K562 (cell line): ENCODE results near the gene C1orf167. TPM values are rescaled to one million over a fixed set of nuclear protein-coding genes. Genes with fewer than 3 reads are reported as not detected.

Experiments used
- ATAC-seq: fragments of 200-7000 bp; cut with Tn5 transposase; 3 replicates; pipeline ENCODE4 v1.9.1; 2020; ENCODE audit warnings: moderate library complexity
- BruUV-seq: library from RNA; stranded (reverse); fragments of 400-500 nt; replicated peaks from 2 replicates; lab custom pipeline; 2021; lab: Mats Ljungman, UMichigan
- CTCF ChIA-PET: fragments of 300-600 bp; formaldehyde crosslinking; extraction: SDS; loops from one replicate; lab custom pipeline; 2021; ENCODE audit warnings: low intra/inter-chr PET ratio; lab: Yijun Ruan, JAX
- POLR2A ChIA-PET: fragments of 300-600, 350-650 bp; sonication (Branson Sonifier 250); formaldehyde crosslinking; extraction: SDS; loops from one replicate; lab custom pipeline; 2021; ENCODE audit warnings: antibody characterized with exemption, inconsistent platforms; lab: Yijun Ruan, JAX
- DNase-seq, 4 experiments: peaks; one replicate each; pipeline versions ENCODE4 v3.0.0 to v3.0.0-alpha.2; 2011 to 2018; ENCODE audit warnings: low spot score in 3 of 4, mixed read lengths in 3 of 4; ENCODE audit errors: extremely low read depth in 1 of 4
- FAIRE-seq: peaks from 2 replicates; lab custom pipeline; 2011; peaks lifted over from hg19 to GRCh38; lab: Jason Lieb, UNC
- H2AFZ ChIP-seq: 2 replicates; pipeline ENCODE4 v1.6.0; 2011; ENCODE audit warnings: low read depth, low read length, control low read depth, inconsistent platforms
- H3K27ac ChIP-seq: fragments of 200-600 bp; 3 replicates; pipeline ENCODE4 v1.8.0; 2011; ENCODE audit warnings: low read depth, mild to moderate bottlenecking, control low read depth, inconsistent platforms, low read length, moderate library complexity, mixed read lengths; ENCODE audit errors: extremely low read depth
- H3K27me3 ChIP-seq, 2 experiments: fragments of 300-600 bp in 1 of 2; 2 replicates in 1 of 2; 3 replicates in 1 of 2; pipeline versions ENCODE4 v1.6.0 to v1.8.0; 2011; ENCODE audit warnings: inconsistent platforms in 2 of 2, low read length in 2 of 2, mild to moderate bottlenecking in 1 of 2, mixed read lengths in 1 of 2, moderate library complexity in 1 of 2; ENCODE audit not compliant: control insufficient read depth in 2 of 2, insufficient read depth in 2 of 2
- H3K36me3 ChIP-seq: fragments of 300-600 bp; 3 replicates; pipeline ENCODE4 v1.8.0; 2011; ENCODE audit warnings: mild to moderate bottlenecking, low read length, inconsistent platforms; ENCODE audit not compliant: control insufficient read depth, insufficient read depth
- H3K4me1 ChIP-seq, 2 experiments: fragments of 200-600 bp in 1 of 2; replicated peaks in 1 of 2; 2 replicates in 1 of 2; 3 replicates in 1 of 2; pipeline versions ENCODE4 v1.5.1 to v1.8.0; 2011; ENCODE audit warnings: inconsistent platforms in 2 of 2, low read length in 2 of 2, mild to moderate bottlenecking in 1 of 2, mixed read lengths in 1 of 2, moderate library complexity in 1 of 2; ENCODE audit not compliant: control insufficient read depth in 2 of 2, insufficient read depth in 2 of 2
- H3K4me2 ChIP-seq: 2 replicates; pipeline ENCODE4 v1.6.1; 2011; ENCODE audit warnings: low read length, control low read depth, inconsistent platforms, mixed read lengths; ENCODE audit not compliant: insufficient read depth
- H3K4me3 ChIP-seq: fragments of 200-600 bp; sonication (generic), shearing (Covaris generic); 2 replicates; pipeline ENCODE4 v1.5.1; 2016; ENCODE audit warnings: control low read depth, inconsistent platforms
- H3K79me2 ChIP-seq: fragments of 200-600 bp; 3 replicates; pipeline ENCODE4 v1.8.0; 2011; ENCODE audit warnings: low read length, inconsistent platforms; ENCODE audit not compliant: control insufficient read depth, insufficient read depth
- H3K9ac ChIP-seq, 2 experiments: 2 replicates each; pipeline versions ENCODE4 v1.6.0 to v1.6.1; 2011; ENCODE audit warnings: low read depth in 2 of 2, low read length in 2 of 2, control low read depth in 1 of 2, inconsistent platforms in 1 of 2, mild to moderate bottlenecking in 1 of 2, mixed read lengths in 1 of 2; ENCODE audit not compliant: insufficient read depth in 1 of 2
- H3K9me1 ChIP-seq: one replicate; pipeline ENCODE4 v1.6.0; 2011; ENCODE audit warnings: inconsistent platforms, mild to moderate bottlenecking, low read length, moderate library complexity; ENCODE audit not compliant: control insufficient read depth, insufficient read depth
- H3K9me3 ChIP-seq: replicated peaks from 2 replicates; pipeline ENCODE4 v1.5.1; 2011; ENCODE audit warnings: low read depth, low read length, inconsistent platforms; ENCODE audit not compliant: control insufficient read depth, insufficient read depth
- H4K20me1 ChIP-seq: replicated peaks from 2 replicates; pipeline ENCODE4 v1.6.1; 2011; ENCODE audit warnings: low read length, inconsistent platforms, mixed read lengths; ENCODE audit not compliant: control insufficient read depth, insufficient read depth
- ARID2 ChIP-seq: fragments of 450-650 bp; IDR thresholded peaks from 2 replicates; pipeline ENCODE4 v1.6.1; 2017; ENCODE audit warnings: antibody characterized with exemption, mild to moderate bottlenecking
- DACH1 ChIP-seq: fragments of 450-650 bp; IDR thresholded peaks from 2 replicates; pipeline ENCODE4 v1.6.1; 2018; ENCODE audit not compliant: partially characterized antibody
- FOXK2 ChIP-seq, 2 experiments: fragments of 450-650 bp; IDR thresholded peaks in 1 of 2; conservative IDR thresholded peaks in 1 of 2; 2 replicates each; pipeline ENCODE4 v1.6.1; 2016; ENCODE audit warnings: low read depth in 2 of 2, mild to moderate bottlenecking in 1 of 2
- GABPB2 ChIP-seq: fragments of 250-450 bp; sonication (Bioruptor Pico); conservative IDR thresholded peaks from 2 replicates; pipeline ENCODE4 v1.5.1; 2021; ENCODE audit warnings: mild to moderate bottlenecking
- HDAC3 ChIP-seq: fragments of 450-650 bp; IDR thresholded peaks from 2 replicates; pipeline ENCODE4 v1.6.1; 2018; ENCODE audit warnings: borderline replicate concordance, mild to moderate bottlenecking, moderate library complexity; ENCODE audit not compliant: partially characterized antibody
- MTA2 ChIP-seq: fragments of 450-650 bp; IDR thresholded peaks from 2 replicates; pipeline ENCODE4 v1.6.1; 2016; ENCODE audit warnings: low read depth
- MTA3 ChIP-seq: fragments of 450-650 bp; formaldehyde crosslinking; IDR thresholded peaks from 2 replicates; pipeline ENCODE4 v1.6.1; 2017; ENCODE audit warnings: mild to moderate bottlenecking, borderline replicate concordance
- NEUROD1 ChIP-seq: fragments of 150-350 bp; IDR thresholded peaks from 2 replicates; pipeline ENCODE4 v1.6.1; 2014; ENCODE audit warnings: borderline replicate concordance, low read length, low read depth; ENCODE audit not compliant: partially characterized antibody
- NFRKB ChIP-seq: fragments of 450-650 bp; IDR thresholded peaks from 2 replicates; pipeline ENCODE4 v1.6.1; 2016; ENCODE audit warnings: low read depth
- NR2F6 ChIP-seq: fragments of 450-650 bp; formaldehyde crosslinking; IDR thresholded peaks from 2 replicates; pipeline ENCODE4 v1.4.0; 2020; ENCODE audit warnings: mild to moderate bottlenecking
- PURB ChIP-seq: sonication (generic); formaldehyde crosslinking; IDR thresholded peaks from 2 replicates; pipeline ENCODE4 v1.9.0; 2021; ENCODE audit warnings: low read depth, mild to moderate bottlenecking, missing genetic modification reagents
- RFX7 ChIP-seq: fragments of 250-450 bp; sonication (Bioruptor Pico); IDR thresholded peaks from 2 replicates; pipeline ENCODE4 v1.5.1; 2021; ENCODE audit warnings: mild to moderate bottlenecking
- RNF2 ChIP-seq: sonication (generic); IDR thresholded peaks from 2 replicates; pipeline ENCODE4 v1.6.1; 2016
- SUPT5H ChIP-seq: fragments of 450-650 bp; IDR thresholded peaks from 2 replicates; pipeline ENCODE4 v1.6.1; 2016
- ZNF143 ChIP-seq: sonication (generic); formaldehyde crosslinking; IDR thresholded peaks from 2 replicates; pipeline ENCODE4 v1.9.0; 2022; ENCODE audit warnings: mild to moderate bottlenecking, missing genetic modification reagents
- ZNF395 ChIP-seq: fragments of 200-800 bp; sonication (Bioruptor generic); IDR thresholded peaks from 2 replicates; pipeline ENCODE4 v1.6.1; 2017; ENCODE audit warnings: missing genetic modification characterization, missing compliant biosample characterization
- ZNF551 ChIP-seq: fragments of 250-450 bp; sonication (Bioruptor Pico); IDR thresholded peaks from 2 replicates; pipeline ENCODE4 v1.5.0; 2021; ENCODE audit warnings: mild to moderate bottlenecking, moderate library complexity
- ZNF584 ChIP-seq: fragments of 200-800 bp; sonication (Bioruptor generic); IDR thresholded peaks from 2 replicates; pipeline ENCODE4 v1.6.1; 2016; ENCODE audit warnings: low read depth, mild to moderate bottlenecking, missing genetic modification characterization, missing compliant biosample characterization
- ZNF644 ChIP-seq: fragments of 200-800 bp; sonication (Bioruptor generic); IDR thresholded peaks from 2 replicates; pipeline ENCODE4 v1.6.1; 2016; ENCODE audit warnings: low read depth, missing genetic modification characterization, missing compliant biosample characterization
- WGBS: fragments of 100-300 bp; shearing (Covaris generic); methylation state at CpG from one replicate; pipeline ENCODE4 v1.1.6; 2016; ENCODE audit warnings: low coverage, mixed read lengths; ENCODE audit not compliant: insufficient coverage; ENCODE audit errors: missing lambda C conversion rate; 5-methylcytosine and 5-hydroxymethylcytosine counted together
- in situ Hi-C: fragments of 300-500 bp; cut with MboI; formaldehyde crosslinking; loops from 4 replicates; pipeline ENCODE4 v1.15.0; 2018; ENCODE audit warnings: inconsistent platforms, mixed read lengths
- intact Hi-C: fragments of 100-400 bp; cut with micrococcal nuclease; formaldehyde crosslinking; loops from 2 replicates; pipeline ENCODE4 v1.14.2; 2022
- polyA plus RNA-seq, 8 experiments: library from polyadenylated mRNA; depleted of rRNA in 4 of 8; stranded (reverse) in 5 of 8; unstranded in 3 of 8; fragments of >200 nt; fragmentation: Nextera tagmentation in 2 of 8; fragmentation: Illumina TruSeq in 1 of 8; extraction: Ambion mirVana in 2 of 8; extraction: Trizol in 1 of 8; gene quantifications; 2 replicates each; pipeline versions ENCODE4 v1.2.1 to v1.2.3, GENCODE V29; 2011 to 2014; ENCODE audit warnings: inconsistent platforms in 1 of 8, missing spikeins in 1 of 8
- total RNA-seq, 7 experiments: library from RNA; depleted of rRNA in 6 of 7; stranded (reverse); fragments of >200 nt in 6 of 7; fragmentation: Illumina TruSeq in 2 of 7; extraction: Trizol in 2 of 7; gene quantifications; 2 replicates each; pipeline versions ENCODE4 v1.2.1 to v1.2.3, GENCODE V29; 2011 to 2021; ENCODE audit warnings: low replicate concordance in 1 of 7

The C1orf167 gene
- total and polyA plus RNA-seq, 9 of the 15 experiments (the other 6 are each of a cell fraction or from before 2014, with no cell fraction given), result 0.22 to 0.86 (median 0.31) TPM; not detected in 2

- TF ChIP-seq FOXK2 (conservative IDR thresholded peaks at IDR 0.05 in 1 of 2, IDR thresholded peaks at IDR 0.05 in 1 of 2; ENCODE audit: low read depth in 2 of 2), result peak in 1 of 2 experiments; percentile 37; a peak in 1 of 4 replicates
- TF ChIP-seq, all 486 proteins: peak for 36; not testable (repeated sequence) for 450
These were observed 42.1 kb downstream of the C1orf167 start (continued) for GRCh38 chr1:11803924-11804665.

- peaks cover 43 to 49% of the 10 kb centered on the region in 2 experiments for H3K4me1 ChIP-seq
- no peaks in the 10 kb centered on the region for H3K9me3 ChIP-seq
- POLR2A ChIA-PET, result interaction anchor here (0.5 to 4.9 kb wide), 4 partner anchors 14 to 211 kb away, joined by 3 to 80 read pairs (median 43); no protein-coding TSS in a partner anchor
- H2AFZ ChIP-seq, result no peak overlapping the region
- H3K27ac ChIP-seq, result peak overlapping the region; percentile 98
- peaks cover 90% of the 10 kb centered on the region for H3K79me2 ChIP-seq
- no peaks in the 10 kb centered on the region for H3K27me3 ChIP-seq
- no TSS peak for BruUV-seq
- intact Hi-C loops, result loop anchor here (2.0 to 5.0 kb wide), 2 partner anchors 104 to 177 kb away; partner anchors contain the start of gene MFN2
- peaks cover 51% of the 10 kb centered on the region for H3K36me3 ChIP-seq
- peak overlapping the region; percentile 99 for H3K4me2 ChIP-seq
- H4K20me1 ChIP-seq, result 0 out of 2 replicates have a peak, but pooled peaks cover 5% of the 10 kb centered on the region
- H3K9ac ChIP-seq, result peak overlapping the region; percentile 97
- no peaks in the 10 kb centered on the region for H3K9me1 ChIP-seq
- FAIRE-seq (peak; percentile 69), DNase-seq (peak; percentile 53 to 95 (median 66)), ATAC-seq (peak; percentile 12)
- WGBS, result 1% methylated on average over 16 of the region's 17 CpGs
- CTCF ChIA-PET, result no interaction called here
- peak overlapping the region; percentile 81 for H3K4me3 ChIP-seq
- in situ Hi-C loops, result no loop called here
- TF ChIP-seq RNF2 (0 out of 2 replicates have a peak, but pooled peaks have one; percentile 61), NFRKB (peak; percentile 86), SUPT5H (peak; percentile 31; the same call in 1 of the 2 replicates), NEUROD1 (no peak), ZNF551 (no peak), MTA3 (no peak; the same call in 1 of the 2 replicates), MTA2 (no peak), NR2F6 (CRISPR knock-in tag) (peak; percentile 5; the same call in 1 of the 2 replicates), GABPB2 (CRISPR knock-in tag) (no peak), RFX7 (CRISPR knock-in tag) (0 out of 2 replicates have a peak, but pooled peaks have one; percentile 41), ZNF644 (tag) (0 out of 2 replicates have a peak, but pooled peaks have one; percentile 13), ZNF584 (CRISPR knock-in tag) (no peak), DACH1 (no peak), HDAC3 (no peak), ARID2 (peak; percentile 69; the same call in 1 of the 2 replicates), ZNF395 (CRISPR knock-in tag) (no peak), PURB (CRISPR knock-in tag) (no peak), ZNF143 (CRISPR knock-in tag) (0 out of 2 replicates have a peak, but pooled peaks have one; percentile 12)
These were observed 42.9 kb downstream of the C1orf167 start for GRCh38 chr1:11804666-11805421.
